ENCODE data around the gene DCDC1. TPM values are rescaled to one million over a fixed set of nuclear protein-coding genes. Genes with fewer than 3 reads are reported as not detected.

Gene DCDC1
- total RNA-seq, 1 donor from 2014 or later = 2.6 TPM

GRCh38 chr11:31248768-31249167 is 120.8 kb downstream of the DCDC1 start:
- no peak for DNase-seq (ENCODE audit: low read depth, low spot score)
- no peak for TF ChIP-seq CTCF (conservative IDR thresholded peaks at IDR 0.05)
- no peaks in the 10 kb centered on the region for H3K36me3 Mint-ChIP-seq (ENCODE audit: low read depth)
- H3K4me1 Mint-ChIP-seq = peaks cover 14% of the 10 kb centered on the region
- H3K27ac Mint-ChIP-seq (ENCODE audit: unreplicated experiment) = no peak overlapping the region
- no peaks in the 10 kb centered on the region for H3K27me3 Mint-ChIP-seq (ENCODE audit: low read depth)
- no peaks in the 10 kb centered on the region for H3K9me3 Mint-ChIP-seq
- no peak overlapping the region for H3K4me3 Mint-ChIP-seq

- H3K4me3 Mint-ChIP-seq = no peak overlapping the region
- no peaks in the 10 kb centered on the region for H3K27me3 Mint-ChIP-seq (ENCODE audit: low read depth)
- DNase-seq (ENCODE audit: low read depth, low spot score) = no peak
- H3K27ac Mint-ChIP-seq (ENCODE audit: unreplicated experiment) = no peak overlapping the region
- H3K4me1 Mint-ChIP-seq = peaks cover 17% of the 10 kb centered on the region
- no peaks in the 10 kb centered on the region for H3K36me3 Mint-ChIP-seq (ENCODE audit: low read depth)
- TF ChIP-seq CTCF (conservative IDR thresholded peaks at IDR 0.05) = no peak
- no peaks in the 10 kb centered on the region for H3K9me3 Mint-ChIP-seq
These were observed 122.2 kb downstream of the DCDC1 start for GRCh38 chr11:31247321-31247720.

GRCh38 chr11:31246451-31247165 is 122.9 kb downstream of the DCDC1 start:
- Mint-ChIP-seq H3K4me1 (peaks cover 22% of the 10 kb centered on the region), H3K27me3 (ENCODE audit: low read depth) (no peaks in the 10 kb centered on the region), H3K9me3 (no peaks in the 10 kb centered on the region), H3K4me3 (no peak overlapping the region), H3K27ac (ENCODE audit: unreplicated experiment) (no peak overlapping the region), H3K36me3 (ENCODE audit: low read depth) (no peaks in the 10 kb centered on the region)
- no peak for TF ChIP-seq CTCF (conservative IDR thresholded peaks at IDR 0.05)
- DNase-seq (ENCODE audit: low read depth, low spot score) = no peak

- Mint-ChIP-seq H3K27me3 (ENCODE audit: low read depth) (no peaks in the 10 kb centered on the region), H3K27ac (ENCODE audit: unreplicated experiment) (no peak overlapping the region), H3K4me3 (no peak overlapping the region), H3K9me3 (no peaks in the 10 kb centered on the region), H3K36me3 (ENCODE audit: low read depth) (no peaks in the 10 kb centered on the region), H3K4me1 (peaks cover 37% of the 10 kb centered on the region)
- no peak for DNase-seq (ENCODE audit: low read depth, low spot score)
- TF ChIP-seq CTCF (conservative IDR thresholded peaks at IDR 0.05) = no peak
These were observed 125.8 kb downstream of the DCDC1 start for GRCh38 chr11:31243706-31244105.

GRCh38 chr11:31240340-31240904 is 129.1 kb downstream of the DCDC1 start:
- peak; percentile 51 for DNase-seq (ENCODE audit: low read depth, low spot score)
- Mint-ChIP-seq H3K4me1 (peaks cover 50% of the 10 kb centered on the region), H3K27me3 (ENCODE audit: low read depth) (no peaks in the 10 kb centered on the region), H3K9me3 (no peaks in the 10 kb centered on the region), H3K4me3 (no peak overlapping the region), H3K36me3 (ENCODE audit: low read depth) (no peaks in the 10 kb centered on the region), H3K27ac (ENCODE audit: unreplicated experiment) (no peak overlapping the region)
- peak; percentile 80 for TF ChIP-seq CTCF (conservative IDR thresholded peaks at IDR 0.05)
